Measurements from ENCODE around the gene AVPR2. TPM values are rescaled to one million over a fixed set of nuclear protein-coding genes. Genes with fewer than 3 reads are reported as not detected.

The AVPR2 gene
- polyA plus RNA-seq, 2 of the 4 experiments (the other 2 are of a cell fraction): not detected

- DNase-seq (ENCODE audit: low read depth in 1 of 2, low spot score in 1 of 2) (no peak), FAIRE-seq (no peak), ATAC-seq (no peak)
- no peaks in the 10 kb centered on the region for H3K4me1 ChIP-seq
- no peak overlapping the region for H3K27ac ChIP-seq
- H3K4me2 ChIP-seq: no peak overlapping the region
- H3K9me3 ChIP-seq: no peaks in the 10 kb centered on the region
- no peak overlapping the region for H3K4me3 ChIP-seq
- 59% methylated on average over 4 of the region's 10 CpGs for WGBS (ENCODE audit: missing lambda C conversion rate)
- ChIA-PET CTCF (interaction anchor here (0.7 to 1.2 kb wide), 2 partner anchors 59 to 1755 kb away, joined by 3 read pairs; no protein-coding TSS in a partner anchor), POLR2A (no interaction called here)
- TF ChIP-seq CHD4 (IDR thresholded peaks at IDR 0.05; ENCODE audit: borderline replicate concordance) (no peak), HOXB13 (CRISPR knock-in tag; IDR thresholded peaks at IDR 0.05; ENCODE audit: low read depth) (no peak), GATA3 (IDR thresholded peaks at IDR 0.05; ENCODE audit: borderline replicate concordance) (no peak), EP300 (IDR thresholded peaks at IDR 0.05) (no peak), JUN (IDR thresholded peaks at IDR 0.05) (no peak), ZC3H11A (IDR thresholded peaks at IDR 0.05) (no peak), NR3C1 (IDR thresholded peaks at IDR 0.05) (no peak), NPAS2 (CRISPR knock-in tag; IDR thresholded peaks at IDR 0.05; ENCODE audit: borderline replicate concordance) (no peak), FOXS1 (CRISPR knock-in tag; IDR thresholded peaks at IDR 0.05) (no peak), SREBF2 (IDR thresholded peaks at IDR 0.05) (no peak), MAZ (IDR thresholded peaks at IDR 0.05; ENCODE audit: borderline replicate concordance, low read depth, low read length) (no peak), USF2 (IDR thresholded peaks at IDR 0.05) (no peak), BHLHE40 (IDR thresholded peaks at IDR 0.05; ENCODE audit: low read depth, low read length) (no peak)
- TF ChIP-seq, protein P1, sequence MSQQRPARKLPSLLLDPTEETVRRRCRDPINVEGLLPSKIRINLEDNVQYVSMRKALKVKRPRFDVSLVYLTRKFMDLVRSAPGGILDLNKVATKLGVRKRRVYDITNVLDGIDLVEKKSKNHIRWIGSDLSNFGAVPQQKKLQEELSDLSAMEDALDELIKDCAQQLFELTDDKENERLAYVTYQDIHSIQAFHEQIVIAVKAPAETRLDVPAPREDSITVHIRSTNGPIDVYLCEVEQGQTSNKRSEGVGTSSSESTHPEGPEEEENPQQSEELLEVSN (IDR thresholded peaks at IDR 0.05; ENCODE audit: borderline replicate concordance, low read depth): no peak
- TF ChIP-seq, protein P2, sequence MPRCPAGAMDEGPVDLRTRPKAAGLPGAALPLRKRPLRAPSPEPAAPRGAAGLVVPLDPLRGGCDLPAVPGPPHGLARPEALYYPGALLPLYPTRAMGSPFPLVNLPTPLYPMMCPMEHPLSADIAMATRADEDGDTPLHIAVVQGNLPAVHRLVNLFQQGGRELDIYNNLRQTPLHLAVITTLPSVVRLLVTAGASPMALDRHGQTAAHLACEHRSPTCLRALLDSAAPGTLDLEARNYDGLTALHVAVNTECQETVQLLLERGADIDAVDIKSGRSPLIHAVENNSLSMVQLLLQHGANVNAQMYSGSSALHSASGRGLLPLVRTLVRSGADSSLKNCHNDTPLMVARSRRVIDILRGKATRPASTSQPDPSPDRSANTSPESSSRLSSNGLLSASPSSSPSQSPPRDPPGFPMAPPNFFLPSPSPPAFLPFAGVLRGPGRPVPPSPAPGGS (IDR thresholded peaks at IDR 0.05): no peak
Measured at GRCh38 chrX:153864101-153864500, 40.4 kb upstream of the AVPR2 start.

GRCh38 chrX:153864561-153865320 is 39.7 kb upstream of the AVPR2 start:
- Histone ChIP-seq H3K4me2 (no peak overlapping the region), H3K4me3 (no peak overlapping the region), H3K27ac (no peak overlapping the region), H3K9me3 (no peaks in the 10 kb centered on the region), H3K4me1 (no peaks in the 10 kb centered on the region)
- POLR2A ChIA-PET: no interaction called here
- WGBS (ENCODE audit: missing lambda C conversion rate): 80% methylated on average over 1 of the region's 30 CpGs
- FAIRE-seq: no peak
- CTCF ChIA-PET: interaction anchor here (0.7 kb wide), 1 partner anchor 1703 kb away, joined by 3 read pairs; no protein-coding TSS in a partner anchor
- TF ChIP-seq, protein P1 (IDR thresholded peaks at IDR 0.05; ENCODE audit: borderline replicate concordance, low read depth): no peak
- TF ChIP-seq MAFK (IDR thresholded peaks at IDR 0.05; ENCODE audit: partially characterized antibody) (no peak), RNF2 (IDR thresholded peaks at IDR 0.05; ENCODE audit: borderline replicate concordance, low read depth) (no peak), CHD4 (IDR thresholded peaks at IDR 0.05; ENCODE audit: borderline replicate concordance) (no peak), ZSCAN20 (CRISPR knock-in tag; IDR thresholded peaks at IDR 0.05) (no peak), NFE2L2 (conservative IDR thresholded peaks at IDR 0.05; ENCODE audit: low read length) (no peak), TP53 (CRISPR knock-in tag; IDR thresholded peaks at IDR 0.05) (no peak), ZFP36 (IDR thresholded peaks at IDR 0.05; ENCODE audit: borderline replicate concordance, partially characterized antibody) (no peak)
- TF ChIP-seq, protein P2 (IDR thresholded peaks at IDR 0.05): no peak
- no peak for ATAC-seq
- DNase-seq (ENCODE audit: low read depth in 1 of 2, low spot score in 1 of 2): no peak
